Trophoblast cell (in vitro differentiated cells and primary cell): ENCODE measurements around the gene BDKRB2.

ENCODE experiments used
- DNase-seq, 2 donors: peaks; one replicate each; pipeline ENCODE4 v3.0.0-alpha.2; 2016
- H2AFZ ChIP-seq: 2 replicates; pipeline ENCODE4 v1.6.1; 2013; ENCODE audit warnings: low read length, moderate library complexity, mild to moderate bottlenecking; ENCODE audit not compliant: insufficient read depth, poor library complexity
- H2AK5ac ChIP-seq: 2 replicates; pipeline ENCODE4 v1.6.1; 2013; ENCODE audit warnings: mild to moderate bottlenecking, low read length
- H2BK120ac ChIP-seq: 2 replicates; pipeline ENCODE4 v1.6.1; 2013; ENCODE audit warnings: low read length, mild to moderate bottlenecking, moderate library complexity; ENCODE audit not compliant: insufficient read depth, poor library complexity
- H2BK12ac ChIP-seq: 2 replicates; pipeline ENCODE4 v1.6.1; 2013; ENCODE audit warnings: mild to moderate bottlenecking, low read length, moderate library complexity
- H2BK5ac ChIP-seq: 2 replicates; pipeline ENCODE4 v1.6.1; 2013; ENCODE audit warnings: low read length, low read depth, moderate library complexity, mild to moderate bottlenecking; ENCODE audit not compliant: poor library complexity
- H3K14ac ChIP-seq: 2 replicates; pipeline ENCODE4 v1.6.1; 2013; ENCODE audit warnings: mild to moderate bottlenecking, low read length
- H3K18ac ChIP-seq: 2 replicates; pipeline ENCODE4 v1.6.1; 2013; ENCODE audit warnings: mild to moderate bottlenecking, low read length
- H3K23ac ChIP-seq: 2 replicates; pipeline ENCODE4 v1.6.1; 2013; ENCODE audit warnings: low read length
- H3K27ac ChIP-seq: 2 replicates; pipeline ENCODE4 v1.5.1; 2013; ENCODE audit warnings: low read depth, mild to moderate bottlenecking, inconsistent platforms, low read length, moderate library complexity
- H3K27me3 ChIP-seq: 2 replicates; pipeline ENCODE4 v1.6.1; 2013; ENCODE audit warnings: inconsistent platforms, mild to moderate bottlenecking, low read length, moderate library complexity; ENCODE audit not compliant: insufficient read depth
- H3K36me3 ChIP-seq, 2 experiments: 1 replicate in 1 of 2; 2 replicates in 1 of 2; pipeline ENCODE4 v1.6.1; 2013; ENCODE audit warnings: low read length in 2 of 2, mild to moderate bottlenecking in 2 of 2, moderate library complexity in 1 of 2; ENCODE audit not compliant: insufficient read depth in 2 of 2, control insufficient read depth in 1 of 2
- H3K4ac ChIP-seq: 2 replicates; pipeline ENCODE4 v1.6.1; 2013; ENCODE audit warnings: low read depth, mild to moderate bottlenecking, low read length, moderate library complexity
- H3K4me1 ChIP-seq, 2 experiments: 1 replicate in 1 of 2; 2 replicates in 1 of 2; pipeline ENCODE4 v1.6.1; 2013; ENCODE audit warnings: low read length in 2 of 2, mild to moderate bottlenecking in 2 of 2, moderate library complexity in 1 of 2; ENCODE audit not compliant: insufficient read depth in 2 of 2, control insufficient read depth in 1 of 2
- H3K4me2 ChIP-seq: 2 replicates; pipeline ENCODE4 v1.6.1; 2013; ENCODE audit warnings: inconsistent platforms, mild to moderate bottlenecking, low read length, moderate library complexity
- H3K4me3 ChIP-seq: 2 replicates; pipeline ENCODE4 v1.5.1; 2013; ENCODE audit warnings: mild to moderate bottlenecking, low read depth, low read length, inconsistent platforms
- H3K79me1 ChIP-seq: one replicate; pipeline ENCODE4 v1.6.1; 2013; ENCODE audit warnings: low read length
- H3K79me2 ChIP-seq: 2 replicates; pipeline ENCODE4 v1.6.1; 2013; ENCODE audit warnings: low read length, mild to moderate bottlenecking; ENCODE audit not compliant: control insufficient read depth, insufficient read depth, poor library complexity
- H3K9ac ChIP-seq: 2 replicates; pipeline ENCODE4 v1.6.1; 2013; ENCODE audit warnings: mild to moderate bottlenecking, low read length
- H3K9me3 ChIP-seq: 2 replicates; pipeline ENCODE4 v1.6.1; 2013; ENCODE audit warnings: low read depth, mild to moderate bottlenecking, control low read depth, inconsistent platforms, low read length; ENCODE audit not compliant: insufficient read depth
- H4K12ac ChIP-seq: 2 replicates; pipeline ENCODE4 v1.6.1; 2013; ENCODE audit warnings: low read depth, mild to moderate bottlenecking, low read length, moderate library complexity
- H4K8ac ChIP-seq: 2 replicates; pipeline ENCODE4 v1.6.1; 2013; ENCODE audit warnings: low read depth, mild to moderate bottlenecking, low read length, moderate library complexity
- H4K91ac ChIP-seq: one replicate; pipeline ENCODE4 v1.6.1; 2013; ENCODE audit warnings: low read depth, mild to moderate bottlenecking, low read length, moderate library complexity
- WGBS: extraction: QIAGEN DNeasy Blood & Tissue Kit; methylation state at CpG from one replicate; pipeline ENCODE4 v1.1.7; 2013; ENCODE audit warnings: missing lambda C conversion rate; ENCODE audit not compliant: insufficient read length, insufficient coverage; ENCODE audit errors: extremely low coverage; 5-methylcytosine and 5-hydroxymethylcytosine counted together

BDKRB2 gene

DNA sequence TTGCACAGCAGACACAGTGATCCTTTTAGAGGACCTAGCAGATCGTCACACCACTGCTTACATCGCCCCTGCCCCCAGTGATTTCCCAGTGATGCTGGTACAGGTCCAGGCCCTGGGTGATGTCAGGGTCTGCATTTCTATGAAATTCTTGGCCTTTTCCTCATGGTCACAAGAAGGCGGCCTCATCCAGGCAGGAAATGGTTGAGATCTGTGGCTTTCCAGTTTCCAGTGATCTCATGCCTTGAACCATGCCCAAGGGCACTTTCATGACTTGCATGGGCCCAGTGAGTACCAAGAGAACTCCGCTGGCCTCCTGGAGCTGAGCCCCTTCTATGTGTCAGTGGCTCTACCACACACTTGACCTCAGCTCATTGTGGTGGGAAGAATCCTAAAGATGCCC lies 41.9 kb upstream of the BDKRB2 start:
- Histone ChIP-seq H2AK5ac (no peak overlapping the region), H3K9me3 (peaks cover 3% of the 10 kb centered on the region), H3K18ac (no peak overlapping the region), H3K4ac (no peak overlapping the region), H2BK5ac (no peak overlapping the region), H3K79me2 (no peaks in the 10 kb centered on the region), H2BK12ac (no peak overlapping the region), H3K27ac (no peak overlapping the region), H3K4me2 (no peak overlapping the region), H3K79me1 (peaks cover 4% of the 10 kb centered on the region), H3K27me3 (no peaks in the 10 kb centered on the region), H3K23ac (no peak overlapping the region), H3K9ac (no peak overlapping the region), H3K36me3 (no peaks in the 10 kb centered on the region), H2AFZ (no peak overlapping the region), H2BK120ac (no peak overlapping the region), H4K8ac (no peak overlapping the region), H4K12ac (no peak overlapping the region), H3K4me1 (peaks cover 9 to 15% of the 10 kb centered on the region in 2 experiments), H4K91ac (no peak overlapping the region), H3K4me3 (no peak overlapping the region), H3K14ac (no peak overlapping the region)
- no CpG with 5 or more reads among the region's 4 CpGs for WGBS
- no peak for DNase-seq

- Histone ChIP-seq H3K79me1 (peaks cover 5% of the 10 kb centered on the region), H3K14ac (no peak overlapping the region), H3K4me1 (peaks cover 9 to 15% of the 10 kb centered on the region in 2 experiments), H3K9me3 (peaks cover 3% of the 10 kb centered on the region), H3K4ac (no peak overlapping the region), H3K79me2 (no peaks in the 10 kb centered on the region), H3K36me3 (no peaks in the 10 kb centered on the region), H3K4me2 (no peak overlapping the region), H3K27ac (no peak overlapping the region), H4K8ac (no peak overlapping the region), H3K4me3 (no peak overlapping the region), H2BK120ac (no peak overlapping the region), H4K91ac (no peak overlapping the region), H2AK5ac (no peak overlapping the region), H3K23ac (no peak overlapping the region), H3K27me3 (no peaks in the 10 kb centered on the region), H2BK12ac (no peak overlapping the region), H4K12ac (no peak overlapping the region), H2BK5ac (no peak overlapping the region), H3K9ac (no peak overlapping the region), H2AFZ (no peak overlapping the region), H3K18ac (no peak overlapping the region)
- WGBS, result no CpG with 5 or more reads among the region's 5 CpGs
- DNase-seq, result no peak
Observed at GRCh38 chr14:96164861-96165490, 39.7 kb upstream of the BDKRB2 start.

- Histone ChIP-seq H3K9ac (no peak overlapping the region), H2BK5ac (no peak overlapping the region), H2BK12ac (peak overlapping the region; percentile 72), H3K9me3 (peaks cover 3% of the 10 kb centered on the region), H3K4me2 (no peak overlapping the region), H3K36me3 (no peaks in the 10 kb centered on the region), H2AK5ac (no peak overlapping the region), H3K23ac (no peak overlapping the region), H4K12ac (no peak overlapping the region), H4K91ac (peak overlapping the region; percentile 29), H3K79me1 (peaks cover 5% of the 10 kb centered on the region), H2BK120ac (no peak overlapping the region), H3K4ac (no peak overlapping the region), H3K27ac (no peak overlapping the region), H3K4me3 (no peak overlapping the region), H4K8ac (peak overlapping the region; percentile 15), H3K14ac (peak overlapping the region; percentile 4), H2AFZ (no peak overlapping the region), H3K4me1 (peaks cover 9 to 15% of the 10 kb centered on the region in 2 experiments), H3K27me3 (no peaks in the 10 kb centered on the region), H3K79me2 (no peaks in the 10 kb centered on the region), H3K18ac (peak overlapping the region; percentile 12)
- no CpG with 5 or more reads among the region's 12 CpGs for WGBS
- DNase-seq, result no peak
Observed at GRCh38 chr14:96165493-96166436, 38.9 kb upstream of the BDKRB2 start.

GRCh38 chr14:96166461-96167223 lies 38.0 kb upstream of the BDKRB2 start:
- H4K12ac ChIP-seq, result no peak overlapping the region
- no CpG with 5 or more reads among the region's 10 CpGs for WGBS

More at GRCh38 chr14:96166461-96167223, 38.0 kb upstream of the BDKRB2 start:
- Histone ChIP-seq H3K36me3 (no peaks in the 10 kb centered on the region), H3K4ac (no peak overlapping the region), H2AFZ (no peak overlapping the region), H3K27me3 (no peaks in the 10 kb centered on the region), H3K23ac (no peak overlapping the region), H2BK12ac (peak overlapping the region; percentile 72), H2AK5ac (peak overlapping the region; percentile 44), H4K91ac (peak overlapping the region; percentile 36), H3K14ac (peak overlapping the region; percentile 25), H3K18ac (no peak overlapping the region), H3K27ac (no peak overlapping the region), H4K8ac (no peak overlapping the region), H3K4me2 (no peak overlapping the region), H3K79me1 (peaks cover 5% of the 10 kb centered on the region), H3K4me1 (peaks cover 9 to 15% of the 10 kb centered on the region in 2 experiments), H3K9ac (no peak overlapping the region), H2BK5ac (no peak overlapping the region), H2BK120ac (no peak overlapping the region), H3K4me3 (no peak overlapping the region), H3K79me2 (no peaks in the 10 kb centered on the region), H3K9me3 (peaks cover 3% of the 10 kb centered on the region)
- no peak for DNase-seq
